Upper lobe of right lung (tissue), 1 donor: ENCODE measurements around the gene ZNF366. TPM values are rescaled to one million over a fixed set of nuclear protein-coding genes. Genes with fewer than 3 reads are reported as not detected.

Experiments
- ATAC-seq: fragments of 200-7000 bp; cut with Tn5 transposase; one replicate; pipeline ENCODE4 v1.9.1; 2020; ENCODE audit warnings: mild to moderate bottlenecking, moderate library complexity
- DNase-seq: peaks from one replicate; pipeline ENCODE4 v3.0.0-alpha.2; 2020
- H3K27ac ChIP-seq: fragments of 200-600 bp; one replicate; pipeline ENCODE4 v1.8.0; 2022
- H3K27me3 ChIP-seq: fragments of 200-600 bp; one replicate; pipeline ENCODE4 v1.8.0; 2022; ENCODE audit warnings: mild to moderate bottlenecking
- H3K36me3 ChIP-seq: fragments of 200-600 bp; one replicate; pipeline ENCODE4 v1.8.0; 2022
- H3K4me1 ChIP-seq: fragments of 200-600 bp; one replicate; pipeline ENCODE4 v1.8.0; 2022
- H3K4me3 ChIP-seq: fragments of 200-600 bp; one replicate; pipeline ENCODE4 v1.8.0; 2022; ENCODE audit warnings: mild to moderate bottlenecking
- H3K9me3 ChIP-seq: fragments of 200-600 bp; one replicate; pipeline ENCODE4 v1.8.0; 2022
- CTCF ChIP-seq: fragments of 200-600 bp; IDR thresholded peaks from one replicate; pipeline ENCODE4 v1.8.0; 2022; ENCODE audit warnings: antibody characterized with exemption
- intact Hi-C: fragments of 100-400 bp; cut with DNase I; formaldehyde crosslinking; loops from one replicate; pipeline ENCODE4 v1.11.0; 2022
- total RNA-seq: library from RNA; stranded (reverse); fragmentation: NEBNext Ultra II Directional; extraction: Animal tissue kit (Norgen Biotek cat#: 25700); gene quantifications from one replicate; pipeline ENCODE4 v1.2.1, GENCODE V29; 2021
- donor health status: DM: no; HTN: yes; CAD: no; lungs with severe emphysema.

ZNF366 gene
- total RNA-seq, 1 donor from 2014 or later = 12.2 TPM

DNA sequence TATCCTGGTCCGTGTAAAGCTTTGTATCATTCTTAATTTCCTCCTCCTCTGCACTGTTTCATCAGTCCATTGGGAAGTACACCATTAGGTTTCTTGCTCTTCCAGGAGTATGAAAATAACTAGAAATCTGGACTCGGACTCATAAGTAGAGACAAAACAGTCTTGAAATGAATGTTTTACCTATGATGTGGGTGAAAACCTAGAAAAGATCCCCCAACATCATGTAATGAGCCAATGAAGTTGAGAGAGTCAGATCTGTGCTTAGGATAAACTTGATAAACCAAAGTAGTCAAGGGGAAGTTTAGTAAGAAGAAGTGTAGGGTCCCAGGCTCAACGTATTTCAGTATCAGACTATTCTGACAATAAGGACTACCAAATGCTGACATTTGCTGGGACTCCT is 25.2 kb downstream of the ZNF366 start:
- peaks cover 16% of the 10 kb centered on the region for H3K4me1 ChIP-seq
- DNase-seq (no peak), ATAC-seq (no peak)
- H3K27me3 ChIP-seq = no peaks in the 10 kb centered on the region
- no peaks in the 10 kb centered on the region for H3K36me3 ChIP-seq
- intact Hi-C loops = no loop called here
- no peak for TF ChIP-seq CTCF
- no peak overlapping the region for H3K4me3 ChIP-seq
- no peak overlapping the region for H3K27ac ChIP-seq
- no peaks in the 10 kb centered on the region for H3K9me3 ChIP-seq

DNA sequence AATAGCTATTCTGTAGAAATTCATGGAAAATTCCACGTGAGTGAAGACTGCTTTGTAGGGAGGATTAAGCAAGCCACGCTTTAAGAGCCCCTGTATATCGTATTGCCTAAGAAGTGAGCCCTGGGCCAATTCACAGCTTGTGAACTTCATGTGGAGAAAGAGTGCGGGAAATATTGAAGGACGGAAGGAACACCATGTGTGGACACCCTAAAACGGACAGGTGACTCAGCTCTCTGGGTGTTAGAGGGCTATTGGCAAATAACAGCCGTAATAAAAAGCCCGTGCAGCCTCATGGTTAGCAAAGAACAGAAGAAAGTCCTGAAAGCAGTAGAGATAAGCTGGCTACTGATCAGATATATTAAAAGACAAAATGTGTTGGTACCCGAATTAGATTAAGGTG is 26.4 kb downstream of the ZNF366 start:
- intact Hi-C loops = no loop called here
- H3K9me3 ChIP-seq = no peaks in the 10 kb centered on the region
- H3K4me3 ChIP-seq = no peak overlapping the region
- peaks cover 9% of the 10 kb centered on the region for H3K4me1 ChIP-seq
- no peak overlapping the region for H3K27ac ChIP-seq
- peak; percentile 62 for ATAC-seq
- DNase-seq = no peak
- H3K36me3 ChIP-seq = no peaks in the 10 kb centered on the region
- TF ChIP-seq CTCF = no peak
- H3K27me3 ChIP-seq = no peaks in the 10 kb centered on the region

DNA sequence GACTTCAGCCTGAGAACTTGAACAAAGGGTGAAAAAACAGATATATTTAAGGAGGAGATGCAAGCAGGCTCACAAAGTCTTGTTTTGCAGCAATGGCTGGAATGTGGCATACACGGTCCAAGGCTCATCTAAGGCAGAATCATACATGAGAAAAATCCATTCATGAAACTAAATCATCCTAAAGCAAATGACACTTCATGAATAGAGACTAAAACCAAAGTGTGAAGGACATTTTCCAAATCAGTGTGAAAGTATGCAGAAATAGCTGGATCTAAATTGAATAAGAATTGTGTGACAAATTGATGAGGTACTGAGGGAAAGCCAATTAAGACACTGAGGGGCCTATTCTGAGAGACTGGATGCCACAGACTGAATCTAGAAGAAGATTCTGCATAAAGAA is 27.3 kb downstream of the ZNF366 start:
- no peak for DNase-seq
- no peaks in the 10 kb centered on the region for H3K9me3 ChIP-seq
- no peak overlapping the region for H3K4me3 ChIP-seq
- no peak for TF ChIP-seq CTCF
- intact Hi-C loops = no loop called here
- H3K36me3 ChIP-seq = no peaks in the 10 kb centered on the region
- H3K27me3 ChIP-seq = no peaks in the 10 kb centered on the region
- H3K27ac ChIP-seq = no peak overlapping the region
- peaks cover 9% of the 10 kb centered on the region for H3K4me1 ChIP-seq
- no peak for ATAC-seq

DNA sequence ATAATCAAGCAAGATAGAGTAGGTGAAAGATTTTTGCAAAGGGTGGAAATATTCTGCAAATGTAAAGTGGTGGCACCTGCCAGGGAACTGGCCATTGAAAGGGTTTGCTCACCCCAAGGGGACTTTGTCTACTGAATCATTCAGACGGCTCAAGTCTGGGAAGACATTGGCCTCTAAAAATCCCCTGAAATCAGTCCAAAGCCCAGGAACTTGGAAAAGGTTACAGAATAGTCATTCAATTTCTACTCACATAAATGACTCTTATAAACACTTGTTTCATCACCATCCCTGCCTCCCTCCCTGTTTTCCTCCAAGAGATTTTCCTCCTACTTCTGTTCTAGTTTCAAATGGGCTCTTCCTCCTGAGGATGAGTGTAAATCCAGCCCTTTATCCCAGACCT is 28.5 kb downstream of the ZNF366 start:
- DNase-seq = no peak
- Histone ChIP-seq H3K27ac (no peak overlapping the region), H3K36me3 (no peaks in the 10 kb centered on the region), H3K4me1 (peaks cover 9% of the 10 kb centered on the region), H3K4me3 (no peak overlapping the region), H3K9me3 (no peaks in the 10 kb centered on the region), H3K27me3 (no peaks in the 10 kb centered on the region)
- no peak for ATAC-seq
- no peak for TF ChIP-seq CTCF
- intact Hi-C loops = no loop called here

DNA sequence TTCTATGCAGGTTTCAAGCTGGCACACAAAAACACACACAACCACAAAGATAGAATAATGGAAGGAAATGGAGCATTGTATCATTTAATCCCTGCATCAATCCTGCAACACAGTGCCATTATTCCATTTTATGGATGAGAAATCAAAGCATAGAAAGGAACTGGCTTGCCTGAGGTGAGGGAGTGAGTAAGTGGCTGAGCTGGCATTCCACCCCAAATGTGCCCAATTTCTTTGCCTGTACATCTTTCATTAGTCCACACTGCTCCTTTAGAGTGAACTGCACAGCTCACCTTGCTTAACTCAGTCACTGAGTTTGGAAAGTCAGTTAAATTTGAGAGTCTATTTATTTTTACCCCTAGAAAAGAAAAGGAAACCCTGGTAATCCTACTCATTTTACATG is 28.9 kb downstream of the ZNF366 start:
- no peaks in the 10 kb centered on the region for H3K36me3 ChIP-seq
- intact Hi-C loops = no loop called here
- H3K4me3 ChIP-seq = no peak overlapping the region
- TF ChIP-seq CTCF = no peak
- DNase-seq (no peak), ATAC-seq (no peak)
- no peaks in the 10 kb centered on the region for H3K27me3 ChIP-seq
- H3K9me3 ChIP-seq = no peaks in the 10 kb centered on the region
- H3K27ac ChIP-seq = no peak overlapping the region
- peaks cover 10% of the 10 kb centered on the region for H3K4me1 ChIP-seq

DNA sequence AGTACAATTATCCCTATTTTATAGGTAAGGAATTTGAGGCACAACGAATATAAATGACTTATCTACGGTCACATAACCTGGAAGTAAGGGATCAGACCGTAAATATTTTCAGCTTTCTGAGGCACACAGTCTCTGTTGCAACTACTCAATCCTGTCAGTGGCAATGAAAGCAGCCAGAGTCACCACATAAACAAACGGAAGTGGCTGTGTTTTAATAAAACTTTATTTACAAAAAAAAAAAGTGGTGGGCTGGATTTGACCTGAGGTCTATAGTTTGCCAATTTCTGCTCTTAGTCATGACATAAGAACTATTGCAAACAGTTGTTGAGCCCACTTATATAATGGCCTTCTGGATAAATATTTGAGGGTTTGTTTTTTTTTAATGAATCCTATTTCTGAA is 29.6 kb downstream of the ZNF366 start:
- no peak for DNase-seq
- no peak for ATAC-seq
- TF ChIP-seq CTCF = no peak
- intact Hi-C loops = no loop called here
- no peak overlapping the region for H3K27ac ChIP-seq
- H3K4me1 ChIP-seq = peaks cover 16% of the 10 kb centered on the region
- no peaks in the 10 kb centered on the region for H3K9me3 ChIP-seq
- no peaks in the 10 kb centered on the region for H3K36me3 ChIP-seq
- no peak overlapping the region for H3K4me3 ChIP-seq
- no peaks in the 10 kb centered on the region for H3K27me3 ChIP-seq
